ENCODE measurements around the gene MRPS34.
"Not testable (repeated sequence)": the region's sequence is repeated elsewhere in the genome, so short reads cannot be mapped to it uniquely, and the experiment has no call there.

DNA sequence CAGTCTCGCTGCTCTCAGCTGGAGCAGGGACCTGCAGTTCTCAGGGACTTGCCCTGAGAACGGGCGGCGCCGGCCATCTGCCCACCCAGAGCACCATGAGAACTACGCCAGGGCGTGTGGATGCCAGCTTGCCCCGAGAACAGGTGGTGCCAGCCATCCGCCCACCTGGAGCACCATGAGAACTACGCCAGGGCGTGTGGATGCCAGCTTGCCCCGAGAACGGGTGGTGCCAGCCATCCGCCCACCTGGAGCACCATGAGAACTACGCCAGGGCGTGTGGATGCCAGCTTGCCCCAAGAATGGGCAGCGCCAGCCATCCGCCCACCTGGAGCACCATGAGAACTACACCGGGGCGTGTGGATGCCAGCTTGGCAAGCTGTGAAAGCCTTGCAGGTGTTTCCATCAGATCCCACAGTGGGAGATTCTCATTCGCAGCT is 40.4 kb downstream of the MRPS34 start:
- not testable (repeated sequence) for TF ChIP-seq CTCF, POLR2A (IDR thresholded peaks at IDR 0.05)
